ENCODE results near the gene GAB2.

GAB2 gene

DNA sequence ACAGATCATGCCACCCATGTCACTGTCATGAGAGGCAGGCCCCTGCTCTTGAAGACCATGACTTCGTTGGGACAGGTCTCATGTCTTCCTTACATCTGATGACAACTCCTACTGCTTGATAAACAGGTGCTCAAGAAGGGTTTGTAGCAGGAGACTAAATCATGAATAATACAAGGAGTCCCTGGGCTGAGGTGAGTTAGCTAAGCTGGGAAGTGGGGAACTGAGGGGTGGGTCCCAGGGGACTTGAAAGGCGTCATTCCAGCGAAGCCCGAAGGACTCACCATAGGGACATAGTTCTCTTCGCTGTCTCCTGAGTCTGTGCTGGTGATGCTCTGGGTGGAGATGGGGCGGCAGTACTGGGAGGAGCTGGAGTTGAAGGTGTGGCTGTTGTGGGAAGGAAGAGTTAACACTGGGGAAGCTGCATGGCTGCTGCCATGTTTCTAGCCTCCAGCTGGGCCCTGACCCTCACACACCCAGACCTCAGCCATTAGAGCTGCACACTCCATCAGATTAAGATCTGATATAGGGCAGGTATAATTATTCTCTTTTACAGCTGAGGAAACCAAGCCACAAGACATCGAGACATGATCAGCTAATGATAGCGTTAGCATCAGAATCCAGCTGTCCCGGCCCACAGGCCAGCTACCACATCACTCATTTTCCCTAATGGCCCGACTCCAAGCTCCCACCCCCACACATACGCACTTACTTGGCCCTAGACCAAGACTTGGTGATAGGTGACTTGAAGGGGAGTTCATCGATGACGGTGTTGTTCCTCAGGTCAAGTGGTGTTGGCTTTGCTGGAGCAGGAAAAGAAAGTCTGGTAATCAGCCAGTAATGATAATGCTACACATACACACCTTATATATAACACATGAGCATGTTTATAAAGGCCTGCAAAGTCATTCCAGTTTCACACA lies 196.0 kb downstream of the GAB2 start:
- no peak for DNase-seq (ENCODE audit: low read depth in 2 of 2)
- H3K4me3 ChIP-seq (replicated peaks in 1 of 2; ENCODE audit: low read depth in 2 of 2, low read length in 2 of 2) = no peak overlapping the region
- TF ChIP-seq, protein P1, sequence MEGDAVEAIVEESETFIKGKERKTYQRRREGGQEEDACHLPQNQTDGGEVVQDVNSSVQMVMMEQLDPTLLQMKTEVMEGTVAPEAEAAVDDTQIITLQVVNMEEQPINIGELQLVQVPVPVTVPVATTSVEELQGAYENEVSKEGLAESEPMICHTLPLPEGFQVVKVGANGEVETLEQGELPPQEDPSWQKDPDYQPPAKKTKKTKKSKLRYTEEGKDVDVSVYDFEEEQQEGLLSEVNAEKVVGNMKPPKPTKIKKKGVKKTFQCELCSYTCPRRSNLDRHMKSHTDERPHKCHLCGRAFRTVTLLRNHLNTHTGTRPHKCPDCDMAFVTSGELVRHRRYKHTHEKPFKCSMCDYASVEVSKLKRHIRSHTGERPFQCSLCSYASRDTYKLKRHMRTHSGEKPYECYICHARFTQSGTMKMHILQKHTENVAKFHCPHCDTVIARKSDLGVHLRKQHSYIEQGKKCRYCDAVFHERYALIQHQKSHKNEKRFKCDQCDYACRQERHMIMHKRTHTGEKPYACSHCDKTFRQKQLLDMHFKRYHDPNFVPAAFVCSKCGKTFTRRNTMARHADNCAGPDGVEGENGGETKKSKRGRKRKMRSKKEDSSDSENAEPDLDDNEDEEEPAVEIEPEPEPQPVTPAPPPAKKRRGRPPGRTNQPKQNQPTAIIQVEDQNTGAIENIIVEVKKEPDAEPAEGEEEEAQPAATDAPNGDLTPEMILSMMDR (IDR thresholded peaks at IDR 0.05; ENCODE audit: low read depth, low read length) = no peak

DNA sequence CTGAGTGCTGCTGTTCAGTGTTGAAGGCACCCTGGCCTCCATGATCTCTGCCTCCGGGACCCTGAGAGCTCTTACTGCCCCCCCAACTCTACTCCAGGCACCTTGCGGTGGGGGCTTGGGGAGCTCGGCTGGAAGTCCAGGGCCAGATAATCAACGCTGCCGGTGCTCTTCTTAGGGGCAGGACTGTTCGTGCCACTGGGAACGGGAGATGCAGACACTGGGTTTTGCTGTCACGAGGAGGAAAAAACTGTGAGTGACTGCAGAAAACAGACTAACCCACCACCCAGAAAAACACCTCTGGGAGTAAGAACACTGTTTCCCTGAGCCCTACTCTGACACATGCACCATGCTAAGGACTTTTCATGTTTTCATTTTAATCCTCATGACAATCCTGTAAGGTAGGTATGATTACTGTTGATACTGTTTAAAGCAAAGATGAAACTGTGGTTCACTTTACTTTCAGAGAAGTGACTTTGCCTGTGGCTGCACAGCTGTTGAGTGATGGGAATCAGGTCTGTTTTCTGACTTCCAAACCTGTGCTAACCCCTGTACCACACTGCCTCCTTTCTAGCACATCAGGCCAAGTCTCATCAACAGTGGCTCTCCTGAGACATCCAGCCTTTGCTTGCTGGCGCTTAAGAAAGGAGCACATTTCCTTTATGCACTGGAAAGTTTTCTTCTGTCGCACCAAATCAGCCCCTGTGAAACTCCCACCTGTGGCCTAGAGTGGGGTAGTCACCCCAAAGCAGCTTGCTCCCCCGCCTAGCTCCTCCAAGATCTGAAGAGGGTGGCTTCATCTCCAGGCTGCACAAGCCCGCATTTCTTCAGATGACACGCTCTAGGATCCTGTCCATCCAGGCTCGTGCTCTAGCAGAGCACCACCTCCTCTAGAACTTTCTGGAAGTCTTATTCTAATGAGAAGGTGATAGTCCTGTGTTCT lies 197.1 kb downstream of the GAB2 start:
- H3K4me3 ChIP-seq (replicated peaks in 1 of 2; ENCODE audit: low read depth in 2 of 2, low read length in 2 of 2) = no peak overlapping the region
- no peak for DNase-seq (ENCODE audit: low read depth in 2 of 2)

DNA sequence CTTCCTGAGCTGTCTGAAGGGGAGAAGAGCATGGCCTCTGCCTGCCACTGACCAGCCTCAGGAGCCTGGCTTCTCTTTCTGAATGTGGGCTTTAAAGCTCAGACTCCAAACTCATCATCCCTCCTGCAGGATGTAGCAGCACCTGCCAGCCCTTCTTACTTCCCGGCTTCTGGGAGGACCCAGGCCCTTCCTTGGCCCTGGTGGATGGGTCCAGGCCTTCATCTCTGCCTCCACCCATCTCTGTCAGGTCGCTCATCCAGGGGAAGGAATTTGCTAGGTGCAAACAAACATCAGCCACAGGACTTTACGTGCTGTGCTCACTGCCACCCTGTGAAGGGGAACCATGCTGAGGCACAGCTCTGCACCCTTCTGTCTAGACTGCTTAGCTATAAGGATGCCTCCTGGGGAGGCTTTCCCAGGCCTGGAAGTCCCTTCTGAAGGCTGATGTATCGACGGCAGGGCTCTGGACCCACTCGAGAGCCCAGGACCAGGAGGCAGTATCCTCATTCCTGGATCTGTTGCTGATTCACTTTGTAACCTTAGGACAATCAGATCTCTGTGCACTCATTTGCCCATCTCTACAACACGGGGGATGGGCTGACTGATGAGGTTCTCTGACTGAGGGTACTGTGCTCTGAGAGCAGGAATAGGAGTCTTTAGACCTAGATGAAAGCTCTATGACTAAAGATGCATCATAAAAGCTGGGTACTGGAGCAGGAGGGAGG lies 198.0 kb downstream of the GAB2 start:
- no peak overlapping the region for H3K4me3 ChIP-seq (replicated peaks in 1 of 2; ENCODE audit: low read depth in 2 of 2, low read length in 2 of 2)
- TF ChIP-seq, protein P1 (IDR thresholded peaks at IDR 0.05; ENCODE audit: low read depth, low read length) = no peak
- DNase-seq (ENCODE audit: low read depth in 2 of 2) = no peak

More for the DNA sequence above, 197.1 kb downstream of the GAB2 start:
- TF ChIP-seq, protein P1 (IDR thresholded peaks at IDR 0.05; ENCODE audit: low read depth, low read length) = no peak

DNA sequence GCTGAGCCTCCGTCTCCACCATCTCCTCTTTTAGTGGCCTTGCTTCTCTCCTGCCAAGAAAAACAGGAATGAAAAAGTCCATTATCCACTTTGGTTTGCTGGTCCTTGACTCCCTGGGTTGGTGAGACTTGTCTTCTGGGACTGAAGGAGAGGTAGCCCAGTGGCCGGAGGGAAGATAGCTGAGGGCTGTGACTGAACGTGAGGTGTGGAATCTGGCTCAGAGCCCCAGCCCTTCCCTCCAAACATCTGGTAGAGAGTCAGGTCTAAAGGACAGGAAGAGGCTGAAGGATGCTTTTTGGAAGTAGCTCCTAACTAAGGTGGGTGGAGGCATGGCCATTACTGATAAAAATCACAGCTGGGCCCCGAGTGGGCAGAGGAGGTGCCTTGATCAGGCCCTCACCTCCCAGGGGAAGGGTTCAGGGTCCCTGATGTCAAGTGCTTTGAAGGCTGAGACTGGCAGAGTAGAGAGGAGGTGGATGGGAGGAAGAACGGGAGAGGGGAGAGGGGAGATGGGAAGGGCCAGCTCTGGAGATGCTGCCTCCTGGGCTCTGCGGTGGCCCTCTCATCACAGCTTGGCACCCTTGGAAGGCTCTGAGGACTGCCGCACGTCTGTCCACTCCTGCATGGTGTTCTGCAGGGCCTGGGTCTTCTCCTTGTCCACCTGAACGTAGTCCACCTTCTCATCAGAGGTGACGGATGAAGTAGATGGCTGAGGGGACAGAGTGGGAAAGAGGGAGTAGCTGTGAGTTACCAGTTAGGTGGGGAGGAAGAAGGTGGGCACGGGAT lies 198.7 kb downstream of the GAB2 start:
- TF ChIP-seq, protein P1 (IDR thresholded peaks at IDR 0.05; ENCODE audit: low read depth, low read length) = no peak
- H3K4me3 ChIP-seq (replicated peaks in 1 of 2; ENCODE audit: low read depth in 2 of 2, low read length in 2 of 2) = no peak overlapping the region
- DNase-seq (ENCODE audit: low read depth in 2 of 2) = no peak

DNA sequence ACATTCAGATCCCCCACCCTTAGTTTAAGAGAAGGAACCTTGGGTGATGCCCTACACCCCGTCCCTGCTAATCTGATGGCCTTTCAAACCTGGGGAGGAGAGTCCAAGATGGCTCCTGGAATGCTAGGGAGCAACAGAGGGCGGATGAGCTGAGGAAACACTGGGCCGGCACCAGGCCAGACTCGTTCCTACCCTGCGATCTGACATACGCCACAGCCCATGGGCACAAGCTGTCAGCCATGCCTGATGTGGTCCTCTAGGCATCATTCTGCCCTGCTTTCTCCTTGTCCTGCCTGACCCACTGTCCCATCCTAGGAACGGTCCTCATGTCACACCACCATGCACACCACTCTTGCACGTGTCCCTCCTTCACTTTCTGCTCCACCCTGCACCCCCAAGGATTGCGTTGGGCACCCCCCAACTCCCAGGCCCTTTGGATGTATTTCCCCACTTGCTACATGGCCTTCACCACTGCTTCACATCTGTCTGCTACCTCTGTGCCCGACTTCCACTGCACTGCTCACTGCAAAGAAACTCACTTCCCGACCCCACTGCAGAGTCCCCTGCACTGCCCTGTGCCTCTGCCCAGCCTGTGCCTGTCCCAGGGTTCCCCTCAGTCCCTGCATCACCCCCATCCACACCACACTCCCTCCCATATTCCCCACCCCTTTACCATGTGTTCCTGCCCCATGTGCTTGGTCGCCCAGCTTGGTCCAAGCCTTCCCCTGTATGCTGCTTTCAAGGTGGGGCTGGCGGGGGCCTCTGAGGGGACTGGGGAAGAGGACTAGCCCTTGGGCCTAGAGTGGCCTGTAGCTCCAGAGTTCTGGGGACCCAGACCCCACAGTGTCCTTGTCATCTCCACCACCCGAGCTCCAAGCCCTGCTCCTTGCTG lies 199.7 kb downstream of the GAB2 start:
- no peak overlapping the region for H3K4me3 ChIP-seq (replicated peaks in 1 of 2; ENCODE audit: low read depth in 2 of 2, low read length in 2 of 2)
- TF ChIP-seq, protein P1 (IDR thresholded peaks at IDR 0.05; ENCODE audit: low read depth, low read length) = no peak
- DNase-seq (ENCODE audit: low read depth in 2 of 2) = no peak

Measured in cardiac fibroblast (primary cell).